Measurements from ENCODE around the gene GUCD1.
"Not testable (repeated sequence)": the region's sequence is repeated elsewhere in the genome, so short reads cannot be mapped to it uniquely, and the experiment has no call there.

Gene GUCD1

GRCh38 chr22:24532075-24532474 lies 22.9 kb downstream of the GUCD1 start:
- CTCF ChIA-PET, result interaction anchor here (1.0 kb wide), 1 partner anchor 29 kb away, joined by 3 read pairs; no protein-coding TSS in a partner anchor
- Histone ChIP-seq H3K36me3 (ENCODE audit: control insufficient read depth in 2 of 2, insufficient read depth in 1 of 2, low read length in 2 of 2) (no peaks in the 10 kb centered on the region), H3K4me3 (ENCODE audit: low read depth, low read length) (no peak overlapping the region), H3K4me1 (ENCODE audit: control insufficient read depth, insufficient read depth, low read length) (no peaks in the 10 kb centered on the region), H3K27ac (ENCODE audit: extremely low read depth, low read depth, low read length) (no peak overlapping the region), H3K9me3 (ENCODE audit: control insufficient read depth, insufficient read depth, low read depth, low read length) (no peaks in the 10 kb centered on the region)
- POLR2A ChIA-PET, result interaction anchor here (1.2 kb wide), 1 partner anchor 23 kb away, joined by 6 read pairs; the partner anchor contains the start of gene GUCD1
- 0 out of 2 replicates have a peak, but pooled peaks have one; percentile 13 for TF ChIP-seq SCRT2 (tag by site-specific recombination; IDR thresholded peaks at IDR 0.05)
- no peak for TF ChIP-seq ZNF501 (tag by site-specific recombination; IDR thresholded peaks at IDR 0.05)

GRCh38 chr22:24530968-24531367 lies 24.0 kb downstream of the GUCD1 start:
- not testable (repeated sequence) for H3K9me3 ChIP-seq (ENCODE audit: control insufficient read depth, insufficient read depth, low read depth, low read length); H3K4me1 ChIP-seq (ENCODE audit: control insufficient read depth, insufficient read depth, low read length); H3K27ac ChIP-seq (ENCODE audit: extremely low read depth, low read depth, low read length); H3K36me3 ChIP-seq (ENCODE audit: control insufficient read depth in 2 of 2, insufficient read depth in 1 of 2, low read length in 2 of 2); H3K4me3 ChIP-seq (ENCODE audit: low read depth, low read length)
- ChIA-PET POLR2A (interaction anchor here (1.6 kb wide), 1 partner anchor 24 kb away, joined by 4 read pairs; the partner anchor contains the start of gene GUCD1), CTCF (interaction anchor here (0.6 to 2.2 kb wide), 6 partner anchors 13 to 356 kb away, joined by 3 to 14 read pairs (median 4); no protein-coding TSS in a partner anchor)

- POLR2A ChIA-PET, result interaction anchor here (0.6 to 1.6 kb wide), 2 partner anchors 25 to 108 kb away, joined by 4 read pairs; partner anchors contain the start of gene GUCD1
- CTCF ChIA-PET, result interaction anchor here (0.6 to 2.2 kb wide), 5 partner anchors 8 to 206 kb away, joined by 3 to 14 read pairs (median 3); no protein-coding TSS in a partner anchor
These were observed 25.0 kb downstream of the GUCD1 start for GRCh38 chr22:24529898-24530297.

DNA sequence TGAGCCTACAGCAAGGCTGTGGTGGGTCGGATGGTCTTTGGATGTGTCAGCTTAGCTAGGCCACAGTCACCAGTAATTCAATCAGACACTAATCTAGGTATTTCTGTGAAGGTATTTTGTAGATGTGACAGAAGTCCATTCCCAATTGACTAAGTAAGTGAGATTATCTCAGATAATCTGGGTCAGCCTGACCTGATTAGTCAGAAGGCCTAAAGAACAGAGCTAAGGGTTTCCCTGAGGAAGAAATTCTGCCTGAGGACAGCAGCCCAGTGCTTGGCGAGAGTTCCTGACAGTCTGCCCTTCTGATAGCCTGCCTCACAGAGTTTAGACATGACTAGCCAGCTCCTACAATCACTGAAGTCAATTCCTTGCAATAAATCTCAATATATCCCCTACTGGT lies 28.7 kb downstream of the GUCD1 start:
- peaks cover 2% of the 10 kb centered on the region; the same call in 1 of the 2 replicates for H3K4me1 ChIP-seq (ENCODE audit: control insufficient read depth, insufficient read depth, low read length)
- ChIA-PET POLR2A (no interaction called here), CTCF (interaction anchor here (0.5 to 3.3 kb wide), 20 partner anchors 8 to 956 kb away, joined by 3 to 13 read pairs (median 5); partner anchors contain the start of gene SPECC1L)
- no peak for TF ChIP-seq ZNF629 (tag by site-specific recombination; IDR thresholded peaks at IDR 0.05)
- TF ChIP-seq ZNF791 (tag by site-specific recombination; IDR thresholded peaks at IDR 0.05), result no peak
- TF ChIP-seq ZNF112 (tag by site-specific recombination; IDR thresholded peaks at IDR 0.05), result no peak
- no peak for TF ChIP-seq ZNF16 (tag by site-specific recombination; IDR thresholded peaks at IDR 0.05; ENCODE audit: low read depth)
- TF ChIP-seq ZXDB (tag by site-specific recombination; IDR thresholded peaks at IDR 0.05), result no peak
- TF ChIP-seq SCRT2 (tag by site-specific recombination; IDR thresholded peaks at IDR 0.05), result no peak
- TF ChIP-seq ZNF157 (tag by site-specific recombination; IDR thresholded peaks at IDR 0.05), result no peak
- no peak for TF ChIP-seq HOXA7 (CRISPR knock-in tag; IDR thresholded peaks at IDR 0.05; ENCODE audit: borderline replicate concordance)
- H3K27ac ChIP-seq (ENCODE audit: extremely low read depth, low read depth, low read length), result no peak overlapping the region
- no peaks in the 10 kb centered on the region for H3K36me3 ChIP-seq (ENCODE audit: control insufficient read depth in 2 of 2, insufficient read depth in 1 of 2, low read length in 2 of 2)
- H3K4me3 ChIP-seq (ENCODE audit: low read depth, low read length), result no peak overlapping the region
- H3K9me3 ChIP-seq (ENCODE audit: control insufficient read depth, insufficient read depth, low read depth, low read length), result no peaks in the 10 kb centered on the region

More at GRCh38 chr22:24529898-24530297, 25.0 kb downstream of the GUCD1 start:
- no peak overlapping the region for H3K27ac ChIP-seq (ENCODE audit: extremely low read depth, low read depth, low read length)
- peak; percentile 43; the same call in 1 of the 2 replicates for TF ChIP-seq FEZF1 (tag by site-specific recombination; IDR thresholded peaks at IDR 0.05)
- TF ChIP-seq PRDM1 (tag by site-specific recombination; IDR thresholded peaks at IDR 0.05), result peak; percentile 55; the same call in 1 of the 2 replicates
- TF ChIP-seq, protein P1, sequence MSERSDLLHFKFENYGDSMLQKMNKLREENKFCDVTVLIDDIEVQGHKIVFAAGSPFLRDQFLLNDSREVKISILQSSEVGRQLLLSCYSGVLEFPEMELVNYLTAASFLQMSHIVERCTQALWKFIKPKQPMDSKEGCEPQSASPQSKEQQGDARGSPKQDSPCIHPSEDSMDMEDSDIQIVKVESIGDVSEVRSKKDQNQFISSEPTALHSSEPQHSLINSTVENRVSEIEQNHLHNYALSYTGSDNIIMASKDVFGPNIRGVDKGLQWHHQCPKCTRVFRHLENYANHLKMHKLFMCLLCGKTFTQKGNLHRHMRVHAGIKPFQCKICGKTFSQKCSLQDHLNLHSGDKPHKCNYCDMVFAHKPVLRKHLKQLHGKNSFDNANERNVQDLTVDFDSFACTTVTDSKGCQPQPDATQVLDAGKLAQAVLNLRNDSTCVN (tag by site-specific recombination; optimal IDR thresholded peaks at IDR 0.05), result no peak
- TF ChIP-seq ZNF133 (tag by site-specific recombination; IDR thresholded peaks at IDR 0.05), result no peak
- TF ChIP-seq ZNF664 (tag by site-specific recombination; IDR thresholded peaks at IDR 0.05), result no peak
- no peak for TF ChIP-seq ZNF391 (tag by site-specific recombination; IDR thresholded peaks at IDR 0.05; ENCODE audit: borderline replicate concordance, low read depth)
- peak; percentile 89 for TF ChIP-seq ZNF677 (tag by site-specific recombination; IDR thresholded peaks at IDR 0.05)
- no peak for TF ChIP-seq ZBTB8A (tag by site-specific recombination; IDR thresholded peaks at IDR 0.05)
- TF ChIP-seq ZNF398 (tag by site-specific recombination; IDR thresholded peaks at IDR 0.05), result no peak
- no peaks in the 10 kb centered on the region for H3K4me1 ChIP-seq (ENCODE audit: control insufficient read depth, insufficient read depth, low read length)
- H3K4me3 ChIP-seq (ENCODE audit: low read depth, low read length), result no peak overlapping the region
- no peaks in the 10 kb centered on the region for H3K9me3 ChIP-seq (ENCODE audit: control insufficient read depth, insufficient read depth, low read depth, low read length)
- H3K36me3 ChIP-seq (ENCODE audit: control insufficient read depth in 2 of 2, insufficient read depth in 1 of 2, low read length in 2 of 2), result no peaks in the 10 kb centered on the region
